H1 (cell line): ENCODE measurements around the gene VAV2. TPM values are rescaled to one million over a fixed set of nuclear protein-coding genes. Genes with fewer than 3 reads are reported as not detected.

Experiments
- CREB1 ChIP-seq: IDR thresholded peaks from 2 replicates; pipeline ENCODE4 v1.6.1; 2012; ENCODE audit warnings: inconsistent platforms
- HDAC2 ChIP-seq, 2 experiments: fragments of 300-600 bp in 1 of 2; sonication (generic) in 1 of 2; IDR thresholded peaks; 2 replicates each; pipeline ENCODE4 v1.6.1; 2011 to 2012; ENCODE audit warnings: low read depth in 2 of 2, low read length in 2 of 2, mild to moderate bottlenecking in 2 of 2, moderate library complexity in 2 of 2, borderline replicate concordance in 1 of 2, inconsistent platforms in 1 of 2
- POU5F1 ChIP-seq: IDR thresholded peaks from 2 replicates; pipeline ENCODE4 v1.6.1; 2011; ENCODE audit warnings: low read depth, mild to moderate bottlenecking, low read length, moderate library complexity
- RBBP5 ChIP-seq: IDR thresholded peaks from 2 replicates; pipeline ENCODE4 v1.7.1; 2012; ENCODE audit warnings: low read depth, mild to moderate bottlenecking, inconsistent platforms, low read length, moderate library complexity, borderline replicate concordance
- RFX5 ChIP-seq: IDR thresholded peaks from 2 replicates; pipeline ENCODE4 v1.6.1; 2011; ENCODE audit warnings: low read depth, low read length, improper control_type of control experiment, borderline replicate concordance
- RNF2 ChIP-seq: fragments of 200-900, 300-1000 bp; sonication (generic); IDR thresholded peaks from 2 replicates; pipeline ENCODE4 v1.7.1; 2016; ENCODE audit warnings: borderline replicate concordance, low read depth, mild to moderate bottlenecking, antibody characterized with exemption, low read length; ENCODE audit not compliant: poor library complexity, severe bottlenecking; ENCODE audit errors: missing control alignments
- SAP30 ChIP-seq: fragments of 300-600 bp; sonication (generic); IDR thresholded peaks from 2 replicates; pipeline ENCODE4 v1.7.1; 2012; ENCODE audit warnings: low read length, moderate library complexity, mild to moderate bottlenecking, inconsistent platforms; ENCODE audit not compliant: insufficient read depth, insufficient replicate concordance
- SP1 ChIP-seq: IDR thresholded peaks from 2 replicates; pipeline ENCODE4 v1.6.1; 2011; ENCODE audit warnings: low read depth, low read length
- polyA plus RNA-seq, 7 experiments: library from polyadenylated mRNA; depleted of rRNA in 3 of 7; stranded (reverse) in 5 of 7; unstranded in 2 of 7; fragments of >200 nt in 5 of 7; fragments of 200-250 nt in 2 of 7; gene quantifications; 1 replicate in 5 of 7; 2 replicates in 1 of 7; 4 replicates in 1 of 7; pipeline versions ENCODE4 v1.2.1 to v1.2.3, GENCODE V29; 2011 to 2013; ENCODE audit warnings: missing spikeins in 2 of 7, mixed read lengths in 2 of 7
- total RNA-seq: library from RNA; stranded (reverse); fragmentation: NEBNext Ultra II Directional; extraction: Animal tissue kit (Norgen Biotek cat#: 25700); gene quantifications from 2 replicates; pipeline ENCODE4 v1.2.1, GENCODE V29; 2021
- TF ChIP-seq, protein P1 (sequence below): IDR thresholded peaks from 2 replicates; pipeline ENCODE4 v1.6.1; 2012; ENCODE audit warnings: low read length, inconsistent platforms
- TF ChIP-seq, protein P2 (sequence below): IDR thresholded peaks from 2 replicates; pipeline ENCODE4 v1.6.1; 2011; ENCODE audit warnings: low read depth, mild to moderate bottlenecking, low read length; ENCODE audit not compliant: insufficient read depth

Gene VAV2
- total and polyA plus RNA-seq, 2 of the 8 experiments (the other 6 are each of a cell fraction or from before 2014, with no cell fraction given) = 13.6 to 37.6 TPM

DNA sequence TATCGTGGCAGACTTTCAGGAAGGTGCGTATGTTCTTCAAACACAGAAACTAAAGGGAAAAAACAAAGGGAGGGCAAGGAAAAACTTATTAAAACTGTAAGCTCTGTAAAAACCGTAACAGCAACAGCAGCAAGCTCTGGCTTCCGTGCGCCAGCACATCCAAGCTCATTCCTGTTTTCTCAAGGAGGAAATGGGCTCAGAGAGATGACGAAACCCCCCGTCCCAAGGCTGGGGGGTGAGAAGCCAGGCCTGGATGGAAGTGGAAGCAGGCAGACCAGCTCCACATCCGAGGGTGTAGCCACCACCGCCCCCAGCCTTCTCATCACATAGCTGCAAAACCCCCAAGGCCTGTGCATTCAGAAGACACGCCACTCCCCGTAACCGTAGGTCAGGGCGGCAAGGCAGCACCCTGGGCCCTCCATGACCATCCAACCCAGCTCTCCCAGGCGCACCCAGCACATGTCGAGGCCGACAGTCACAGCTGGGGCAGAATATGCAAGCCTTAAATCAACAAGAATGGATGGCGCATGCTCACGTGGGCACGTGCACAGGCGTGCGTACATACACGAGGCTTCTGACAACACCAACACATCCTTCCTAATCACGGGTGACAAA is 52.8 kb downstream of the VAV2 start (continued):
- TF ChIP-seq RFX5 (no peak), RNF2 (no peak), POU5F1 (no peak), SP1 (no peak), HDAC2 (IDR thresholded peaks at IDR 0.05; ENCODE audit: borderline replicate concordance in 1 of 2, low read depth in 2 of 2, low read length in 2 of 2) (no peak), SAP30 (no peak), CREB1 (no peak), RBBP5 (no peak)
- TF ChIP-seq, protein P1, sequence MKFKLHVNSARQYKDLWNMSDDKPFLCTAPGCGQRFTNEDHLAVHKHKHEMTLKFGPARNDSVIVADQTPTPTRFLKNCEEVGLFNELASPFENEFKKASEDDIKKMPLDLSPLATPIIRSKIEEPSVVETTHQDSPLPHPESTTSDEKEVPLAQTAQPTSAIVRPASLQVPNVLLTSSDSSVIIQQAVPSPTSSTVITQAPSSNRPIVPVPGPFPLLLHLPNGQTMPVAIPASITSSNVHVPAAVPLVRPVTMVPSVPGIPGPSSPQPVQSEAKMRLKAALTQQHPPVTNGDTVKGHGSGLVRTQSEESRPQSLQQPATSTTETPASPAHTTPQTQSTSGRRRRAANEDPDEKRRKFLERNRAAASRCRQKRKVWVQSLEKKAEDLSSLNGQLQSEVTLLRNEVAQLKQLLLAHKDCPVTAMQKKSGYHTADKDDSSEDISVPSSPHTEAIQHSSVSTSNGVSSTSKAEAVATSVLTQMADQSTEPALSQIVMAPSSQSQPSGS = no peak
- TF ChIP-seq, protein P2, sequence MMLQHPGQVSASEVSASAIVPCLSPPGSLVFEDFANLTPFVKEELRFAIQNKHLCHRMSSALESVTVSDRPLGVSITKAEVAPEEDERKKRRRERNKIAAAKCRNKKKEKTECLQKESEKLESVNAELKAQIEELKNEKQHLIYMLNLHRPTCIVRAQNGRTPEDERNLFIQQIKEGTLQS = no peak
- TF ChIP-seq, all 59 proteins: peak for 0
